ENCODE measurements around the gene OR6P1.

OR6P1 gene

DNA sequence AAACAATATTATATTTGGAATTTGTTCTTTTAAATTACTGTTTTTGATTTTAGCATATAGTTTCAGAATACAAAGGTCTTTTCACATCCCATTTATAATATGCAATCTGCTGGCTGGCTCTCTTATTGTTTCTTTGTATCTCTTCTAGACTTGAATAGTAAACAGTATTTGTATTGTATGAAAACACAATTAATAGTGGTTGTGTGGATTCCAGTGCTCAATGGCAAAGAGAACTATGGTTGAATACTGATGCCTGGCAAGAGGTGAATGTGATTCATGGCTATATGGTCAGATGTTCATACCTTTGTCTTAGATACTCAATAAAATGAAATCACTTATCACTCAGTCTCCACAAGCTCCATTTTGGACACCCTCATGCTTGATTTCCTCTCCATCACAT lies 53.4 kb downstream of the OR6P1 start:
- no peak for DNase-seq (ENCODE audit: low read depth in 3 of 3)
